Measurements from ENCODE around the gene STAT3. TPM values are rescaled to one million over a fixed set of nuclear protein-coding genes. Genes with fewer than 3 reads are reported as not detected.

STAT3 gene
- total and polyA plus RNA-seq, 2 experiments from 2014 or later: 84.1 to 112 TPM

DNA sequence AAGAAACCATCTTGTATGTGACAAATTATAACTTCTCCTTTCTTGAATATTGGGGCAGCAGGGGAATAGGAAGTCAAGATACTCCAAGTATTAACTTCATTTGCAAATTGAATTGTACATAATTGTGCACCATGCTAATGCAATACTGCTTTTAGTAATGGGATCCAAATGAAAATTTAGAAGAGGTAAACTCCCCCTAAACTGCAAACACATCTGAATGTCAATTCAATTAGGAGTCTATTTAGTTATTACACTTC is 116.5 kb downstream of the STAT3 start:
- peaks cover 90% of the 10 kb centered on the region for H3K79me2 ChIP-seq (ENCODE audit: insufficient read depth)
- H3K9me2 ChIP-seq (ENCODE audit: insufficient read depth): no peaks in the 10 kb centered on the region
- H3K27me3 ChIP-seq (replicated peaks; ENCODE audit: insufficient read depth): no peaks in the 10 kb centered on the region
- H3K4me3 ChIP-seq: no peak overlapping the region
- H3K27ac ChIP-seq: no peak overlapping the region
- no peaks in the 10 kb centered on the region for H3K36me3 ChIP-seq (ENCODE audit: low read depth)
- peaks cover 17% of the 10 kb centered on the region for H3K4me1 ChIP-seq (ENCODE audit: insufficient read depth)
- peaks cover 6% of the 10 kb centered on the region; the same call in 1 of the 2 replicates for H4K20me1 ChIP-seq (ENCODE audit: insufficient read depth)
- H3K9ac ChIP-seq: no peak overlapping the region
- TF ChIP-seq EZH2 (IDR thresholded peaks at IDR 0.05; ENCODE audit: insufficient read depth, poor library complexity, severe bottlenecking) (no peak), EZH2phosphoT487 (IDR thresholded peaks at IDR 0.05; ENCODE audit: insufficient read depth, low read depth) (no peak)
- no peak for DNase-seq
- H3K9me3 ChIP-seq (ENCODE audit: low read depth): no peaks in the 10 kb centered on the region
- H2AFZ ChIP-seq: no peak overlapping the region
- in situ Hi-C loops (cut with MboI): no loop called here
- H3K4me2 ChIP-seq (ENCODE audit: unreplicated experiment): no peak overlapping the region
- H3F3A ChIP-seq (ENCODE audit: insufficient read depth): no peaks in the 10 kb centered on the region

DNA sequence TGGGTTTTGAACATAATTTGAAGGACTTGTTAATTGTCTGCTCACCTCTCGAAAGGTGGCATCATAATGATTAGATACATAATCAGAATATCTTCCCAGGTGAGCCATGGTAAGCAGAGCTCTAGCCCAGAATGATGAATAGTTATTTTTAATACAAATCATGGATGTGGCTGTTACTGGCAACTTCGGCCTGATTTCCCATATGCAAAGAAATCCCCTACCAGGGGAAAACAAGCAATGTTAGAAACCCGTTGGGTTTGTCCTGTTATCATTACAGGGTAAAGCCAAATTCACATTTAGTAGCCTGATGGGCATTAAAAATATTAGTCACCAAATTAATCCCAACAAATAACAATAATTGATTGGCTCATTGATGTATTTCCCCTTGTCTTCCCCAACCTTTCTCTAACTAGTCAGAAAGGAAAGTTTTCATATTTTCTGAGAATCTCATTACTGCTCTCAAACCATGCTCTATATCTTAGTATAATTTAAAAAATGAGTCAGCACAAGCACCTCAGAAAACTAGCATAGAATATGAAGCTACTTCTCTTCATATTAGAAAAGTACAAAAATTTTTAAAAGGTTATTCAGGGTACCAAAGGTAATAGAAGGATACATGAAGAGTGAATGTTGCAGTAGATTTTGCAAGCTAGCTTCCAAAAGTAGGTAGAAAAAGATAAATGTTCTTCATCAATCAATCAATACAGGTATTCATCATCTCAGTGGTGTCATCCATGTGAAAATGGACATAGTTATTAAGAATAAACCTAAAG is 117.0 kb downstream of the STAT3 start:
- Histone ChIP-seq H3K9me3 (ENCODE audit: low read depth) (no peaks in the 10 kb centered on the region), H3K79me2 (ENCODE audit: insufficient read depth) (peaks cover 94% of the 10 kb centered on the region), H3K27ac (no peak overlapping the region), H3K9me2 (ENCODE audit: insufficient read depth) (no peaks in the 10 kb centered on the region), H3K27me3 (replicated peaks; ENCODE audit: insufficient read depth) (no peaks in the 10 kb centered on the region), H3K36me3 (ENCODE audit: low read depth) (no peaks in the 10 kb centered on the region), H4K20me1 (ENCODE audit: insufficient read depth) (peaks cover 6% of the 10 kb centered on the region; the same call in 1 of the 2 replicates), H3K4me2 (ENCODE audit: unreplicated experiment) (no peak overlapping the region), H3K9ac (no peak overlapping the region), H3F3A (ENCODE audit: insufficient read depth) (no peaks in the 10 kb centered on the region), H2AFZ (no peak overlapping the region), H3K4me1 (ENCODE audit: insufficient read depth) (peaks cover 20% of the 10 kb centered on the region), H3K4me3 (no peak overlapping the region)
- in situ Hi-C loops (cut with MboI): no loop called here
- DNase-seq: no peak
- WGBS, 2 experiments (ENCODE audit: low coverage in 1 of 2, low lambda C conversion rate in 2 of 2, missing lambda C conversion rate in 2 of 2): 97% methylated on average over 3 of the region's 3 CpGs
- TF ChIP-seq EZH2phosphoT487 (IDR thresholded peaks at IDR 0.05; ENCODE audit: insufficient read depth, low read depth) (no peak), EZH2 (IDR thresholded peaks at IDR 0.05; ENCODE audit: insufficient read depth, poor library complexity, severe bottlenecking) (no peak)

DNA sequence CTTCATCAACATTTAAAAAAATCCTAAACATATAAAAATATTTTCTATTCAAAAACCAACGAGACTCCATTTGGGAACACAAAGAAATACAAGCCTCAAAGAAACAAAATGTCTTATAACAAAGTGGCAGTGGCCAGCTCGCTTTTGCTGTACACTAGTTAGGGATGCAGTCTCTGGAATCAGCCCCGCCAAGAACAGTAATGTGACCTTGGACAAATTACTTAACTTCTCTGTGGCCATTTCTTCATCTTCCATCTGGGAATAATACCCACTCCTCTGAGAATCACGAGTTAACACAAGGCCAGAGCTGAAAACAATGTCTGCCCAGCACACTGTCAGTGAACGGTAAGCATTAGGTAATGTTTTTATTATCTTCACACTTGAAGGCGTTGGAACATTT is 117.6 kb downstream of the STAT3 start:
- no peak for DNase-seq

DNA sequence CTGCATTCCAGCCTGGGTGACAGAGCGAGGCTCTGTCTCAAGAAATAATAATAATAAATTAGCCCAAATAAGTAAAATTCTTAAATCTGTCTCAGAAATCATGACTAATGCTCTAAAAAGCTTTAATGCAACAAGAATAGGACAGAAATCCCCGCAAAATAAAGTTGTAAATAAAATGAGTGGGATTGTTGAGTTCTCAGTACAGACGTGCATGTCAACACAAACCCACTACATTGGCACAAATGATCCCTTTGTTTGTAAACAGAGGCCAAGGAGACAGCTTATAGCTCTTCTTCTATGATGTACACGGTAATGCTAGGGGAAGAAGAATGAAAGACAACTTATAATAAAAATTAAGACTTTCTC is 118.1 kb downstream of the STAT3 start:
- Histone ChIP-seq H3K9me2 (ENCODE audit: insufficient read depth) (no peaks in the 10 kb centered on the region), H3K4me2 (ENCODE audit: unreplicated experiment) (no peak overlapping the region), H3K36me3 (ENCODE audit: low read depth) (no peaks in the 10 kb centered on the region), H4K20me1 (ENCODE audit: insufficient read depth) (peaks cover 6% of the 10 kb centered on the region; the same call in 1 of the 2 replicates), H3K79me2 (ENCODE audit: insufficient read depth) (peaks cover 97% of the 10 kb centered on the region), H2AFZ (no peak overlapping the region), H3K9ac (no peak overlapping the region), H3K27me3 (replicated peaks; ENCODE audit: insufficient read depth) (no peaks in the 10 kb centered on the region), H3K9me3 (ENCODE audit: low read depth) (no peaks in the 10 kb centered on the region), H3K4me1 (ENCODE audit: insufficient read depth) (peaks cover 20% of the 10 kb centered on the region), H3K27ac (no peak overlapping the region), H3F3A (ENCODE audit: insufficient read depth) (no peaks in the 10 kb centered on the region), H3K4me3 (no peak overlapping the region)
- DNase-seq: no peak
- WGBS, 2 experiments (ENCODE audit: low coverage in 1 of 2, low lambda C conversion rate in 2 of 2, missing lambda C conversion rate in 2 of 2): 61 to 65% methylated on average over 4 of the region's 4 CpGs
- in situ Hi-C loops (cut with MboI): no loop called here
- TF ChIP-seq EZH2 (IDR thresholded peaks at IDR 0.05; ENCODE audit: insufficient read depth, poor library complexity, severe bottlenecking) (no peak), EZH2phosphoT487 (IDR thresholded peaks at IDR 0.05; ENCODE audit: insufficient read depth, low read depth) (no peak)

More for the DNA sequence above, 117.6 kb downstream of the STAT3 start:
- WGBS, 2 experiments (ENCODE audit: low coverage in 1 of 2, low lambda C conversion rate in 2 of 2, missing lambda C conversion rate in 2 of 2): 60 to 62% methylated on average over 6 of the region's 6 CpGs
- Histone ChIP-seq H3K9me3 (ENCODE audit: low read depth) (no peaks in the 10 kb centered on the region), H2AFZ (no peak overlapping the region), H3F3A (ENCODE audit: insufficient read depth) (no peaks in the 10 kb centered on the region), H3K27me3 (replicated peaks; ENCODE audit: insufficient read depth) (no peaks in the 10 kb centered on the region), H3K4me1 (ENCODE audit: insufficient read depth) (peaks cover 20% of the 10 kb centered on the region), H4K20me1 (ENCODE audit: insufficient read depth) (peaks cover 6% of the 10 kb centered on the region; the same call in 1 of the 2 replicates), H3K9ac (no peak overlapping the region), H3K9me2 (ENCODE audit: insufficient read depth) (no peaks in the 10 kb centered on the region), H3K4me2 (ENCODE audit: unreplicated experiment) (no peak overlapping the region), H3K4me3 (no peak overlapping the region), H3K36me3 (ENCODE audit: low read depth) (no peaks in the 10 kb centered on the region), H3K27ac (no peak overlapping the region), H3K79me2 (ENCODE audit: insufficient read depth) (peaks cover 97% of the 10 kb centered on the region)
- in situ Hi-C loops (cut with MboI): no loop called here
- TF ChIP-seq EZH2phosphoT487 (IDR thresholded peaks at IDR 0.05; ENCODE audit: insufficient read depth, low read depth): no peak
- TF ChIP-seq EZH2 (IDR thresholded peaks at IDR 0.05; ENCODE audit: insufficient read depth, poor library complexity, severe bottlenecking): no peak
